ENCODE results near the gene NOL12.
"Not testable (repeated sequence)": the region's sequence is repeated elsewhere in the genome, so short reads cannot be mapped to it uniquely, and the experiment has no call there.

NOL12 gene

GRCh38 chr22:37679670-37680069, 6.5 kb upstream of the NOL12 start:
- DNase-seq (ENCODE audit: low spot score), result no peak

DNA sequence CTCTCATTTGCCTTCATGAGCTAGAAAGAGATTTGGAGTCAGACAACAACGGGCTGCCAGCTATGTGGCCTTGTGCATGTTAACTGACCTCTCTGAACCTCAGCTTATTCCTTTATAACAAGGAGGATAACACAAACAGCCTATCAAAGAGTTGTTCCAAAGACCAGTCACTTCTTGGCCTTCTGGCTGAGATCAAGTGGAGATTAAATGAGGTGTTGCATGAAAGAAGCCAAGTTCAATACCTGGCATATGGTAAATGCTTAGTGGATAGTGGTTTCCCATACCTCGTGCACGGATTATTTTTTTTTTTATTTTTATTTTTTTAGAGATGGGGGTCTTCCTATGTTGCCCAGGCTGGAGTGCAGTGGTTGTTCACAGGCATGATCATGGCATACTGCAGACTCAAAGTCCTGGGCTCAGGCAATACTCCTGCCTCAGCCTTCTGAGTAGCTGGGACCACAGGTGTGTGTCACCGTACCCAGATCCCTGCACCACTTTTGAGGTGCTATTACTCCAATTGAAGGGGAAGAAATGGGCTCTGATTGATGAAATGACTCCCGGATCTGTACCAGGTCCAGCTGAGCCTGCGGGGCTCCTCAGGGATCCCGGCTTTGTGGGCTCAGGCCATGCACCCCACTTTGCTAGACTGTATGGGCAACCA, 5.8 kb upstream of the NOL12 start:
- no peak for DNase-seq (ENCODE audit: low spot score)

GRCh38 chr22:37681001-37681424, 5.1 kb upstream of the NOL12 start:
- no peak for DNase-seq (ENCODE audit: low spot score)

DNA sequence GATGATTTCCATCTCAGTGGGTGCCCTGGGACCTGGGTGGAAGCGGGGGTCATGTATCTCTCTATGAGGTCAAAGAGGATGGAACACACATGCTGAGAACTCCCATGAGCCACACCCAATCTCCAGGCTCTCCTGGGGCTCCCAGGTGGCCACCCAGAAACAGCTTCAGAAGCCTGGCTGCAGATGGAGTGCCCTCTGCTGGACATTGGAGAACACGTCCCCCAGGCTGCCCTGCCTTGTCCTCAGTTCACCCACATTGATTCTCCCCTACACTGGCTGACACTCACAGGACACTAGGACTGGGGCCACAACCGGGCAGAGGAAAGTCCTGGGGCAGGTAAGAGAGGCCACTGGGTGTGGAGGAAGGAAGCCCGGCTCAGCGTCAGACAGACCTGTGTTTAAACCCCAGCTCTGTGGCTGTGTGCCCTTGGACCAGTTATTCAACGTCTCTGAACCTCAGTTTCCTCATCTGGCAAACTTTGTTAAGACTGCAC, 4.5 kb upstream of the NOL12 start:
- peak; percentile 87 for DNase-seq (ENCODE audit: low spot score)

DNA sequence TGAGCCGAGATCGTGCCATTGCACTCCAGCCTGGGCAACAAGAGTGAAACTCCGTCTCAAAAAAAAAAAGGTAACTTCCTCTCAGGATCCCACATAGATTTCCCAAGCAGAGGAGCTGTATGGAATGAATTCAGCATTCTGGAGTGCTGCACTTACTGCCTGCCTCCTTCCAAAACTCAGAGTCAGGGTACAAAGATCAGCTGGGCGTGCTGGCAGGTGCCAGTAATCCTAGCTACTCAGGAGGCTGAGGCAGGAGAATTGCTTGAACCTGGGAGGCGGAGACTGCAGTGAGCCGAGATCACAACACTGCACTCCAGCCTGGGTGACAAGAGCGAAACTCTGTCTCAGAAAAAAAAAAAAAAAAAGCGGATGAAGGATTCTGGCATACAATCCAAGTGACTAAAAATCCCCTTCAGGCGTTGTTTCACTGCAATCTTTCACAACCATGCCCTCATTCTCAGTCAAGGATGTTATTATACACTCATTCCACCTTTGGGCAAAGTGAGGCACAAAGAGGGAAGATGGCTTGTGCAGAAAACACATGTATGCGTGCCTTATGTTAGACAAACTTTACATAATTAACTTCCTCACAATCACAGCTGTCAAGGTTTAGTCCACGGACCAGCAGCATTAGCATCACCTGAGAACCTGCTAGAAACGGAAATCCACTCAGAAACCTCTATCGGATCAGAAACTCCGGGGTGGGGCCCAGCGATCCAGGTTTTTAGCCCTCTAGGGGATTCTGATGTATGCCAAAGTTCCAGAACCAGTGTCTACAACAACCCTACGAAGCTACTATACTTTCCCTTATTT, 1.1 kb upstream of the NOL12 start:
- DNase-seq (ENCODE audit: low spot score), result no peak

DNA sequence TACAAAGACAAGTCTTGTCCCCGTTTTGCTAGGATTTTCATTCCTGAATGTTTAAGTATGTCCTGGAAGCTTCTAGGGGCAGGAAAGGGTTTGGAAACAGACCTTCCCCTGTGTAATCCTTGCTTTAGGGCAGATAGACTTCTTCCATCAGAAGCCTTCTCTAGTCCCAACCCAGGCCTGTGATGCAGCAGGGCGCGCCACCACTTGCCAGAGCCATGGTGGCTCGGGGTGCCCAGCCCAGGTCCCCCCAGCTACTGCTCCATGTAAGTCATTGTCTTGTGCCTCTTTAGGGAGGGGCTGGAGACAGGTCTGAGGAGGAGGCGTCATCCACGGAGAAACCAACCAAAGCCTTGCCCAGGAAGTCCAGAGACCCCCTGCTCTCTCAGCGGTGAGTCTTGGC, 4.3 kb downstream of the NOL12 start:
- DNase-seq (ENCODE audit: low spot score), result no peak

DNA sequence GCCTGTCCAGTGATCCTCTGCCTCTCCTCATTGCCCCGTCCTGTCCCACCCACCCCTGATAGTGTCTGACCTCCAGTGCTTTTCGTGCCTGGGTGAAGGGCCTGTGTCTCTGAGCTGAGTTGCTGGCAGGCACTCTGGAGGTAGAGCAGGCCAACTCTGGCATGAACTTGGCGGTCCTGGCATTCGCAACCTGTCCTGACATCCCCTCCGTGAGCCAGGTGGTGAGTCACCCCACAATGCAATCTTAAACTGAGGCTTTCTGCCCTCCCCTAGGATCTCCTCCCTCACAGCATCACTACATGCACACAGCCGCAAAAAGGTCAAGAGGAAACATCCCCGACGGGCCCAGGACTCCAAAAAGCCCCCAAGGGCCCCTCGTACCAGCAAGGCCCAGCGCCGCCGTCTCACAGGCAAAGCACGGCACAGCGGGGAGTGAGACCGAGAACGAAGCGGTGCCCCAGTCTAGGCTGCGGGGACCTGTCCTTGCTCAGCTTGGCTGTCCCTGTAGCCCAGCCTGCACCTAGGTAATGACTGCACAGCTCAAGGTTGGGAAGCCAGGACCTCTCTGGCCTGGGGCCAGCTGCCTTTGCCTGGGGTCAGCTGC, 4.9 kb downstream of the NOL12 start:
- no peak for DNase-seq (ENCODE audit: low spot score)

GRCh38 chr22:37692627-37693285, 6.6 kb downstream of the NOL12 start:
- DNase-seq (ENCODE audit: low spot score), result no peak

DNA sequence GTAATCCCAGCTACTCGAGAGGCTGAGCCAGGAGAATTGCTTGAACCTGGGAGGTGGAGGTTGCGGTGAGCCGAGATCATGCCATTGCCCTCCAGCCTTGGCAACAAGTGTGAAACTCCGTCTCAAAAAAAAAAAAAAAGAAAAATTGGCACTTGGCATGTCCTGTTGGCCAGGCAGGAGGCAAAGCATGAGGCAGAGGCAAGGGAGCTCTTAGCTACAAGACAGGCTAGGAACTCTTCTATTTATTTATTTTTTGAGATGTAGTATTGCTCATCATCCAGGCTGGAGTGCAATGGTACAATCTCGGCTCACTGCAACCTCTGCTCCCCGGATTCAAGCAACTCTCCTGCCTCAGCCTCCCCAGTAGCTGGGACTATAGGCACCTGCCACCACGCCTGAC, 8.0 kb downstream of the NOL12 start:
- not testable (repeated sequence) for DNase-seq (ENCODE audit: low spot score)

DNA sequence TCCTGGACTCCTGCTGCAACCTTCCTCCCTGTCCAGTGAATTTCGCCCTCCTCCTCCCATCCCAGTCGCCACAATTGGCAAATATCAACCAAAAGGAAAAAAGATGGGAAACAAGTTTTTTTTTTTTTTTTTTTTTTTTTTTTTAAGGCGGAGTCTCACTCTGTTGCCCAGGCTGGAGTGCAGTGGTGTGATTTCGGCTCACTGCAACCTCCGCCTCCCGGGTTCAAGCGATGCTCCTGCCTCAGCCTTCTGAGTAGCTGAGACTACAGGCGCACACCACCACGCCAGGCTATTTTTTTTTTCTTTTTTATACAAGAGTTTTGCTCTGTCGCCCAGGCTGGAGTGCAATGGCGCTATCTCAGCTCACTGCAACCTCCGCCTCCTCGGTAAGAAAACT, 10.1 kb downstream of the NOL12 start:
- not testable (repeated sequence) for DNase-seq (ENCODE audit: low spot score)

GRCh38 chr22:37696657-37697537, 10.8 kb downstream of the NOL12 start, which contains the start of gene TRIOBP:
Gene TRIOBP (plus strand): TSS chr22:37697048. CDS start chr22:37701366, 4,318 bp downstream.
- peak; percentile 95 for DNase-seq (ENCODE audit: low spot score)

DNA sequence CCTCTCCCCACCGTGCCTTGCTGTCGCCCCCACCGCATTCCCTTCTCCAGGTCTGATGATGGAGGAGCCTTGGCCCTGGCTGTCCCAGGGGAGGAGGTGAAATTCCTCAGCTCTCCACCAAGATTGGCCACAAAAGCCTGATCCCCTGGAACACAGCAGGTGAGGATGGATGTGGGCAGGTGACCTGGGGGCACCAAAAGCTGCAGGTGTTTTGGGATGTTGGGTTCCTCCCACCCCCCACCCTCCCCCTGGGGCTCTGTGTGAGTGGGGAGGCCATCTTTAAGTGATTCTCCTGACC, 11.3 kb downstream of the NOL12 start:
- no peak for DNase-seq (ENCODE audit: low spot score)

- DNase-seq (ENCODE audit: low spot score), result no peak
Observed at GRCh38 chr22:37701141-37701786, 15.1 kb downstream of the NOL12 start.

- DNase-seq (ENCODE audit: low spot score), result no peak
Observed at GRCh38 chr22:37703906-37704305, 17.8 kb downstream of the NOL12 start.

GRCh38 chr22:37704645-37705044, 18.5 kb downstream of the NOL12 start:
- no peak for DNase-seq (ENCODE audit: low spot score)

- no peak for DNase-seq (ENCODE audit: low spot score)
Observed at GRCh38 chr22:37705205-37705604, 19.1 kb downstream of the NOL12 start.

DNA sequence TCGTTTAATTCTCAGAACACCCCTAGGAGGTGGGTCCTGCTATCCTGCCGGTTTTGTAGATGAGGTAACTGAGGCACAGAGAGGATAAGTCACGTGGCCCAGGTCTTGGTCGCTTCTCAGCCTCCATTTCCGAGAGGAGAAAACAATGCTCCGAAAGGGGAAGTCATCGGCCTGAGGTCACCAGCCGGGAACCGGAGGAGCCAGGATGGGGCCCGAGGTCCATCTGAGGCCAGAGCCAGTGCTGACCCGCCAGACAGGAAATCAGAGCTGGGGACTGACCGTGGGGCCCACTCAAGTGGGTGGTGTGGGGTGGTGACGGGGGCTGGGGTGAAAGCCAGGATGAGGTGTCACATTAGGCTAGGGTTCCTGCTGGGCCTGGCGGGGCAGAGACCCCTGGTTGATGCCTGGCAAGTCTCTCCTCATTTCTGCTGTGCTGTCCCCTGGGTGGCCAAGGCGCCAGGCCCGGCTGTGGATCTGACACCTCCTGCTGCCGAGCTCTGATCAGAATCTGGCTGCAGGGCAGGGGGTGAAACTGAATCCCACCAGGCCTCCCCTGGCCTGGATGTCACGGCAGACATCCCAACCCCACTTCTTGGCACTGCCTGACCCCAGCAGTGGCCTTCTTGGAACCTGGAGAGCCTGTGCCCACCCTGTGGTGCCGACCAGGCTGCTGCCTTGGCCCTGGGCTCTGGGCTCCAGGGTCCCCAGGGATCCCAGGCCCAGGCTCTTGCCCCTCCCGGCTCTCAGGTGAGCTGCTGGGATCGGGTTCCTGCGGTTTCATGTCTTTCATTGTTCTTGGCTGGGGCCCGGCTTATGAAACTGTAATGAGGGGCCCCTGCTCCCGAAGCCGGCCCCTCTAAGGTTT, 22.7 kb downstream of the NOL12 start:
- DNase-seq (ENCODE audit: low spot score), result no peak

DNA sequence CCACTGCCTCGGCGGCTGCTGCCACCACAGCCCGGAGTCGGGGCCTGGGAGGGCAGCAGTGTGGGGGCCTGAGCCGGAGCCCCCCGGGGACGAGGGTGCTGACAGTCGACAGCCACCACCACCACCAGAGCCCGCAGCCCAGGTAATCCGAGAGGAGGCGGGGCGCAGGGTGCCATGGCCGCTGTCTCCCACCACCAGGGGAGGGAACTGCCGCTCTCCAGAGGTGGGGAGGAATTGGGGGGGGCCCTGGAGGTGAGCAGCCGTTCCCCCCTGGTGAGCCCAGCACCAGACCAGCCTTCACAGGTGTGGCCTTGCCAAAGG, 23.3 kb downstream of the NOL12 start:
- no peak for DNase-seq (ENCODE audit: low spot score)

DNA sequence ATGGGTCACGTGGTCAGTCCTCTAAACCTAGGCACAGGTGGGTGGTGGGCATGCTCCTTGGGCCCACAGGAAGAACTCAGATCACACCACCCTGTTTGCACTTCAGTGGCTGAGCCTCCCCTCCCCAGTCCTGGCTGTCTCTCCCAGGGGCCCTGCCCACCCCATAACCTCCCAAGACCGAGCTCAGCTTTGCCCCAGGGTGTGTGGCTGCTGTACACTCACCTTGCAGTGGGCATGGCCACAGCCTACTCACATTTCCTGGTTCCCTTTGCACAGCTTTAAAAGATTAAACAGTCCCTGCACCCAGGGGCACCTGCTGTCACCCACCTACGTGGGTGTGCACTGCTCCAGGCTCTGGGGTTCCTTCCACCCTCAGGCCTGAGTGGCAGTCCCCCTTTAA, 24.5 kb downstream of the NOL12 start:
- DNase-seq (ENCODE audit: low spot score), result no peak

DNA sequence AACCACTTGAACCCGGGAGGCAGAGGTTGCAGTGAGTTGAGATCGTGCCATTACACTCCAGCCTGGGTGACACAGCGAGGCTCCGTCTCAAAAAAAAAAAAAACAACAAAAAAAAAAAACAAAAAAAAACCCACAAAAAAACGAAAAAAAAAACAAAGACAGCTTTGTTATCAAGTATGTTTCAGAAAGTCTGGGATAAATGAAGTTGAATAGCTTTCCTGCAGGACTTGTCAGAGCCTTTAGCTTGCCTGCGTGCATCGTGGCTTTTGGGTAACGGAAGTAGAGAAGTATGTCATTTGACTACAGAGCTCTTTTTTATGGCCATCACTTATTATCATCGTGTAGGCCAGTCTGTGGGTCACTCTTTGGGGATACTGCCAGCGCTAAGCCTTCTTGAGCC, 25.3 kb downstream of the NOL12 start:
- no peak for DNase-seq (ENCODE audit: low spot score)

All from GM03348 (cell line).